NOMO-1 (cell line): ENCODE measurements around the gene MAS1.
"Not testable (repeated sequence)": the region's sequence is repeated elsewhere in the genome, so short reads cannot be mapped to it uniquely, and the experiment has no call there.

Experiments used
- DNase-seq, 2 experiments: peaks; one replicate each; lab custom pipeline; 2025; ENCODE audit not compliant: unreplicated experiment in 2 of 2; lab: John Stamatoyannopoulos, UW

The MAS1 gene

DNA sequence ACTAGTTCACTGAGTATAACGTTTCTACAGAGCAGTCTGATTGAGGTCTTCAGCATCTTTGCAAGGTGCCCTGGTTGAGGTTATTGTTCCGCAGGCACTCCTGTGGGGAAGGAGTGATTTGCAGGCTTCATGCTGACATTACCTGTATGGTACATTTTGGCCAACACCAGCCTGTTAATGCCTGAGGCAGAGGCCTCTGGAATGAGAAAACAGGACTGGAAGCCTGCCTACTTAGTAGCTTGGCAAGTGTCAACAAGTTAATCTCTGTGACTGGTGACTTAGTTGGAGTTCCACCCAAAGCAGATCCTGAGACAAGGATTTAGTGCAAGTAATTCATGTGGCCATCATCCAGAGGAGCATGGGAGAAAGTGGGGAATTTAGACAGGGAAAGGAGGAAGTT, 24.6 kb downstream of the MAS1 start:
- DNase-seq: no peak

- no peak for DNase-seq
These were observed 25.4 kb downstream of the MAS1 start for GRCh38 chr6:159916237-159916636.

DNA sequence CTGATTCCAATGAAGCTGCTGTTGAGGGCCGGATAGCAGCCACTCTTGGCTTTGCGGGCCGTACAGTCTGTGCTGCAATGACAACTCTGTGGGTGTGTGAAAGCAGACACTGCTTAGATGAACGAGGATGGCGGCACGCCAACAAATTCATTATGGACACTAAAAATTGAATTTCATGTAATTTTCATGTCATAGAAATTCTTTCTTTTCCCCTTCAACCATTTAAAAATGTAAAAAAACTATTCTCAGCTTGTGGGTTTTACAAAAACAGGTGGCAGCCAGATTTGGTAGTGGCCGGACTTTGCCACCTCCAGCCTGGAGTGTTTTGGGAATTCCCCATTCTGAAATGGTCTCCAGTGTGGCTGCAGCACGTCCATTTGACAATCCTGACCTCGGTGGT, 26.0 kb downstream of the MAS1 start:
- no peak for DNase-seq

- no peak for DNase-seq
These were observed 28.3 kb downstream of the MAS1 start for GRCh38 chr6:159919011-159919511.

- no peak for DNase-seq
These were observed 29.0 kb downstream of the MAS1 start for GRCh38 chr6:159919800-159920199.

DNA sequence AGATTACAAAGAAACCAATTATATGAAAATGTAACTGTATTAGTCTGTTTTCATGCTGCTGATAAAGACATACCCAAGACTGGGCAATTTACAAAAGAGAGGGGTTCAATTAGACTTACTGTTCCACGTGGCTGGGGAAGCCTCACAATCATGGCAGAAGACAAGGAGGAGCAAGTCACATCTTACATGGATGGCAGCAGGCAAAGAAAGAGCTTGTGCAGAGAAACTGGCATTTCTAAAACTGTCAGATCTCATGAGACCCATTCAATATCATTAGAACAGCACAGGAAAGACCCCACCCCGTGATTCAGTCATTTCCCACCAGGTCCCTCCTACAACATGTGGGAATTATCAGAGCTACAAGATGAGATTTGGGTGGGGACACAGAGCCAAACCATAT, 33.4 kb downstream of the MAS1 start:
- not testable (repeated sequence) for DNase-seq

GRCh38 chr6:159926542-159927203, 35.9 kb downstream of the MAS1 start:
- no peak for DNase-seq

DNA sequence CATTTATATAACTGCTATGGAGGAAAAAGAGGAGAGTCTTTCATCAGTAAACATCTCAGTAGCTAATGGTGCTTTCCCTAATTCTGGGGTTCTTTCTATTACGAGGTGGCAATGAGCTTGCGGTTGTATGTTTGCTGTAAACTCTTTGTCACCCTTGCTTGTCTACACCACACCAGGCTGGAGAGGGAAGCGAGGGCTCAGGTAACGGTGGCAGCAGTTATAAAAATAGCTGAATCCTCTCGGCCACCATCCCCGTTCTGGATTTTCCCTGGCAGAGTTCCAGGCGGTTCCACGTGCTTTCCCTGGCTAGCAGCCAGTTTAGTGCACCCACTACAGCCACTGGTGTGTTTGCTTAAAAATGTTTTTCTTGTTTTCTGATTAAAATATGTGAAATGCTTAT, 39.0 kb downstream of the MAS1 start:
- no peak for DNase-seq

DNA sequence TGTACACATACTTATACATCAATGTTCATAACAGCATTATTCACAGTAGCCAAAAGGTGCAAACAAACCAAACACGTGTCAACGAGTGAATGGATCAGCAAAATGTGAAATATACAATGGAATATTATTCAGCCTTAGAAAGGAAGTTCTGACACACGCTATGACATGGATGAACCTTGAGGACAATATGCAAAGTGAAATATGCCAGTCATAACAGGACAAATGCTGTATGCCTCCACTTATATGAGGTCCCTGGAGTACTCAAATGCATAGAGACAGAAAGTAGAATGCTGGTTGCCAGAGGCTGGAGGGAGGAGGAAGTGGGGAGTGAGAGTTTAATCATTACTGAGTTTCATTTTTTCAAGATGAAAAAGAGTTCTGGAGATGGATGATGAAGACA, 40.3 kb downstream of the MAS1 start:
- no peak for DNase-seq

DNA sequence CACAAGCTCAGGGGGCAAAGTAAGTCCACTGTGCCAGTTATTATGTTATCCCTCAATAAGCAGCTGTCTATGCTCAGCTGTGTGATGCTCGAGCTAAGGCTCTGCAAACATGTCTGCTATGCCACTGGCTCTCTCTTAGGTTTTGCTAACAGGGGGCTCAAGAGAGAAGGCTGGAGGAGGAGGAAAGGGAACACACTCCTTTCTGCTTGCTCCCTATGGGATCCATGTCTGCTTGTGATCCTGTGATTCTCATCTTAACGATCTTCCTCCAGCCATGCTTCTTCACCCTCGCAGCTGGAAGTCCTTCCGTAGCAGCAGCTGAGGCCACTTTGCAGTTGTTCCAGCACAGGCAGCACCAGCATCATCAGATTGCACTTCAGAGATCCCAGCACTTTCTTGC, 41.1 kb downstream of the MAS1 start:
- DNase-seq: no peak

DNA sequence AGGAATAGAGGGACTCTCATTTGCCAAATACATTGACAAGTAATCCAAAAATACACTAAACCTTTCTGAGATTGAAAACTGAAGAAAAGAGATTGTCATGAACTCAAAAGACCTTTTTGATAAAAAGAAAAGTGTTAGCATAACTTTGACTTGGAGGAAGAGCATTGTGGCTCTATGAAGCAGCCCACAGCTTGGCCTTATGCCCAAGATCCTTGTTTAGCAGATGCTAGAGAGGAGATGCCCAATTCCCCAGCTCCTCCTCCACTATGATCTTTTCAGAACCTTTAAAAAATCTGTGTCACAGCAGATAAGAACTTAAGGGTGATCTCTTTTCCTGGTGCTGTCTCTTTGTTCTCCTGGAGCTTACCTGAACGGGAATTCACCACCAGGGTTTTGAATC, 42.3 kb downstream of the MAS1 start:
- DNase-seq: no peak

GRCh38 chr6:159934181-159934580, 43.4 kb downstream of the MAS1 start:
- DNase-seq: no peak

DNA sequence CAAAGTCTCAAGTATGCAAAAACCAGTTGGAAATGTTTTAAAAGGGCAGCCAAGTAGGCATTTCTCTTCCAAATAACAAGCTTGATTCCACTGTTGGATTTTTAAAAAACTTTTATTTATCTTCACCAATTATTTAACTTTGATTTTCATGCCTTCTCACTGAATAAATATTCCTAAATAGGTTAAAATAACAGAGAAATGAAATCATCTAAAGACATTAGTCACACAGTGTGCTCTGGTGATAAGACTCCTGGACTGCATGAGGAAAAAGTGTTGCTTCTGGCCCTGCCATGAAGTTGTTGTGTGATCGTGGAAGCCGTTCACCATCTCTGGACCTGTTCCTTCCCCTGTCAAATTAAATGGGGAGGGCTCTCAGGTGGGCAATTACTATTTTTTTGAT, 44.3 kb downstream of the MAS1 start:
- no peak for DNase-seq

- no peak for DNase-seq
These were observed 44.8 kb downstream of the MAS1 start for GRCh38 chr6:159935633-159936032.

- no peak for DNase-seq
These were observed 48.8 kb downstream of the MAS1 start for GRCh38 chr6:159939591-159940016.
